H54 (cell line): ENCODE measurements around the gene KIR2DL1.
"Not testable (repeated sequence)": the region's sequence is repeated elsewhere in the genome, so short reads cannot be mapped to it uniquely, and the experiment has no call there.

Source experiments
- DNase-seq: peaks from one replicate; pipeline ENCODE4 v3.0.0; 2011; ENCODE audit warnings: low spot score, mixed read lengths; ENCODE audit not compliant: insufficient read length
- FAIRE-seq: peaks from 3 replicates; lab custom pipeline; 2011; peaks lifted over from hg19 to GRCh38; lab: Jason Lieb, UNC
- POLR2A ChIP-seq: IDR thresholded peaks from 2 replicates; pipeline ENCODE4 v1.6.1; 2011; ENCODE audit warnings: low read depth, mild to moderate bottlenecking, low read length

The KIR2DL1 gene

GRCh38 chr19:54769646-54770045 is at the start of gene KIR2DL1:
KIR2DL1 (plus strand) TSS chr19:54769793; CDS start chr19:54769851, 58 bp downstream.
- FAIRE-seq, DNase-seq: not testable (repeated sequence)

- FAIRE-seq (no peak), DNase-seq (no peak)
- no peak for TF ChIP-seq POLR2A
Measured at GRCh38 chr19:54724142-54724541, 45.5 kb upstream of the KIR2DL1 start, which contains the start of gene KIR3DL3. KIR3DL3 (plus strand) TSS chr19:54724442; CDS start chr19:54724497, 55 bp downstream.

- no peak for DNase-seq
- FAIRE-seq: no peak
- TF ChIP-seq POLR2A: no peak
Measured at GRCh38 chr19:54724644-54725043, 44.9 kb upstream of the KIR2DL1 start.

GRCh38 chr19:54725321-54725720 is 44.3 kb upstream of the KIR2DL1 start:
- FAIRE-seq (no peak), DNase-seq (no peak)
- no peak for TF ChIP-seq POLR2A

- no peak for TF ChIP-seq POLR2A
- no peak for FAIRE-seq
- DNase-seq: no peak
Measured at GRCh38 chr19:54727562-54727961, 42.0 kb upstream of the KIR2DL1 start.

- no peak for DNase-seq
- no peak for TF ChIP-seq POLR2A
- no peak for FAIRE-seq
Measured at GRCh38 chr19:54728167-54728566, 41.4 kb upstream of the KIR2DL1 start.

DNA sequence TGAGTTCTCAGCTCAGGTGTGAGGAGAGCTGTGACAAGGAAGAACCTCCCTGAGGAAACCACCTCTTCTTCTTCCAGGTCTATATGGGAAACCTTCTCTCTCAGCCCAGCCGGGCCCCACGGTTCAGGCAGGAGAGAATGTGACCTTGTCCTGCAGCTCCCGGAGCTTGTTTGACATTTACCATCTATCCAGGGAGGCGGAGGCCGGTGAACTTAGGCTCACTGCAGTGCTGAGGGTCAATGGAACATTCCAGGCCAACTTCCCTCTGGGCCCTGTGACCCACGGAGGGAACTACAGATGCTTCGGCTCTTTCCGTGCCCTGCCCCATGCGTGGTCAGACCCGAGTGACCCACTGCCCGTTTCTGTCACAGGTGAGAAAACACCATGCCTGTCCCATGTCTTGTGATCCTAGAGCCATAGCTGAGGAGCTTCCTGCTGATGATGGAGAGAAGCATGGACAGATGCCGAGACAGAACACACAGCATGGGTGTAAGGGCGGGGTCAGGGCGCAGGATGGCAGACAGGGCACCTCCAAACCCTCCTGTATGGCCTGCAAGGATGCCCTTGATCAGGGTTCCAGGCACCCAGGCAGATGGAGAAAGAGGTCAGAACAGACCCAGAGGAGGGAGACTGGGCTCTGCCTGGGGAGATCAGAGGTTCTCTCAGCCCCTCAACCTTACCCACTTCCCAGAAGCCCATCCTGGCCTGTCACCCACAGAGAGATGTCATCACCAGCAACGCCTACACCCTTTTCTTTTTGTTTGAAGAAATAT is 40.0 kb upstream of the KIR2DL1 start:
- DNase-seq: no peak
- FAIRE-seq: no peak
- TF ChIP-seq POLR2A: no peak

DNA sequence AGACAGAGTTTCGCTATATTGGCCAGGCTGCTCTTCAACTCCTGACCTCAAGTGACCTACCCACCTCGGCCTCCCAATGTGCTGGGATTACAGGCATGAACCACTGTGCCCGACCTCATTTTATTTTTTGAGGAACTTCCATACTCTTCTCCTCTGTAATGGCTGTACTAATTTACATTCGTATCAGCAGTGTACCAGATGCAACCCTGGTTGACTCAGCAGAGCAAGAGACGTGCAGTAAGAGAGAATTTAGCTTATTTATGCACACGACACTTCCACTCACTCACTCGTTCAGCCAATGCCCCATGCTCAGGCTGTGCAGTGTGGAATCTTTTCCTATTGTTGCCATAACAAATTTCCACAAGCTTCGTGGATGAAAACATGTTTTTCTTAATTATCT is 38.4 kb upstream of the KIR2DL1 start:
- no peak for DNase-seq
- TF ChIP-seq POLR2A: no peak
- no peak for FAIRE-seq

GRCh38 chr19:54738306-54738705 is 31.3 kb upstream of the KIR2DL1 start, which contains the start of gene KIR2DL3:
KIR2DL3 (plus strand) TSS chr19:54738513; CDS start chr19:54738546, 33 bp downstream.
- DNase-seq, FAIRE-seq: not testable (repeated sequence)

GRCh38 chr19:54738715-54739114 is 30.9 kb upstream of the KIR2DL1 start:
- TF ChIP-seq POLR2A: no peak
- DNase-seq (no peak), FAIRE-seq (no peak)

- no peak for TF ChIP-seq POLR2A
- FAIRE-seq: no peak
Measured at GRCh38 chr19:54739587-54740497, 29.8 kb upstream of the KIR2DL1 start.

GRCh38 chr19:54741950-54742349 is 27.6 kb upstream of the KIR2DL1 start:
- FAIRE-seq, DNase-seq: not testable (repeated sequence)

More at GRCh38 chr19:54739587-54740497, 29.8 kb upstream of the KIR2DL1 start:
- no peak for DNase-seq

- not testable (repeated sequence) for DNase-seq, FAIRE-seq
Measured at GRCh38 chr19:54744080-54744479, 25.5 kb upstream of the KIR2DL1 start.

- DNase-seq, FAIRE-seq: not testable (repeated sequence)
Measured at GRCh38 chr19:54747614-54748322, 21.8 kb upstream of the KIR2DL1 start.

- not testable (repeated sequence) for DNase-seq, FAIRE-seq
Measured at GRCh38 chr19:54750276-54750675, 19.3 kb upstream of the KIR2DL1 start.

DNA sequence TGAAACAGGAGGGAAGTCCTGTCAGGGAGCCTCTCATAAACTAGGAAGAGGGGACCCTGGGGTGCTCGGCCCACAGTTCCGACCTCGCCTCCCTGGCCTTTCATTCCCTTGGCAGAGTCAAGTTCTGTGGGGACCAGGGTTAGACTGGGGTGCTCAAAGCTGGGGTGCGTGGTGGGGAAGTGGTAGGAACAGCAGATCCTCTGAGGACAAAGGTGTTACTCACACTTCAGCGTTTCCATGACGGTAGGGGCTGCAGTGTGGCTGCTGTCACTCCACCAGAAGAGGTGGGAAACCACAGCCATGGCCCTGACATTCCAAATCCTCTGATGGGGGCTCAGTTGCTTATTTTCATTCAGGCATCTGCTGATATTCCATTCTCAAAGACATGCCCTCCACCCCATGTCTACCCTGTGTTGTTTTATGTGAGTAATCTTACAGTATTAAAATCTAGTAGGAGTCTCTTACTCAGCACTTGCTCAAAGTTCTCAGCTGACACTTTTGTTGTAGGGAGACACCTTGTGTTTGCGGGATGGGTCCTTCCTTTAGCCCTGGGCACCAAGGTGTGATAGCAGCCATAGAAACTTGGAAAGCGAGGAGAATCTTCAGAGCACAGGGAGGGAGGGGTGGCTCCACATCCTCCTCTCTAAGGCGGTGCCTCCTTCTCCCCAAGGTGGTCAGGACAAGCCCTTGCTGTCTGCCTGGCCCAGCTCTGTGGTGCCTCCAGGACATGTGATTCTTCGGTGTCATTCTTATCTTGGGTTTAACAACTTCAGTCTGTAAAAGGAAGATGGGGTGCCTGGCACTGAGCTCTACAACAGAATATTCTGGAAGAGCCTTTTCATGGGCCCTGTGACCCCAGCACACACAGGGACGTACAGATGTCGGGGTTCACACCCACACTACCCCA is 13.1 kb upstream of the KIR2DL1 start:
- DNase-seq, FAIRE-seq: not testable (repeated sequence)

GRCh38 chr19:54758577-54758976 is 11.0 kb upstream of the KIR2DL1 start:
- DNase-seq, FAIRE-seq: not testable (repeated sequence)

- not testable (repeated sequence) for DNase-seq, FAIRE-seq
Measured at GRCh38 chr19:54764219-54764618, 5.4 kb upstream of the KIR2DL1 start.
